ENCODE data around the gene CDH8.

Gene CDH8

GRCh38 chr16:62034231-62035114, 1.8 kb downstream of the CDH8 start:
- no peak for DNase-seq
- in situ Hi-C loops (cut with MboI; ENCODE audit: low pct_unique_long_range_greater_than_20kb, low sequenced_read_pairs): no loop called here

GRCh38 chr16:62033065-62033464, 3.2 kb downstream of the CDH8 start:
- in situ Hi-C loops (cut with MboI; ENCODE audit: low pct_unique_long_range_greater_than_20kb, low sequenced_read_pairs): no loop called here
- DNase-seq: no peak

GRCh38 chr16:62029947-62030346, 6.3 kb downstream of the CDH8 start:
- no peak for DNase-seq
- in situ Hi-C loops (cut with MboI; ENCODE audit: low pct_unique_long_range_greater_than_20kb, low sequenced_read_pairs): no loop called here

- in situ Hi-C loops (cut with MboI; ENCODE audit: low pct_unique_long_range_greater_than_20kb, low sequenced_read_pairs): no loop called here
- no peak for DNase-seq
Measured at GRCh38 chr16:62022688-62023087, 13.6 kb downstream of the CDH8 start.

- in situ Hi-C loops (cut with MboI; ENCODE audit: low pct_unique_long_range_greater_than_20kb, low sequenced_read_pairs): no loop called here
- no peak for DNase-seq
Measured at GRCh38 chr16:62021161-62021581, 15.1 kb downstream of the CDH8 start.

- in situ Hi-C loops (cut with MboI; ENCODE audit: low pct_unique_long_range_greater_than_20kb, low sequenced_read_pairs): no loop called here
- no peak for DNase-seq
Measured at GRCh38 chr16:62020681-62021080, 15.6 kb downstream of the CDH8 start.

- in situ Hi-C loops (cut with MboI; ENCODE audit: low pct_unique_long_range_greater_than_20kb, low sequenced_read_pairs): no loop called here
Measured at GRCh38 chr16:62019851-62020250, 16.4 kb downstream of the CDH8 start.

GRCh38 chr16:62018301-62019060, 17.8 kb downstream of the CDH8 start:
- DNase-seq: no peak

More at GRCh38 chr16:62019851-62020250, 16.4 kb downstream of the CDH8 start:
- DNase-seq: no peak

GRCh38 chr16:62014319-62014923, 21.8 kb downstream of the CDH8 start:
- DNase-seq: no peak

More at GRCh38 chr16:62018301-62019060, 17.8 kb downstream of the CDH8 start:
- in situ Hi-C loops (cut with MboI; ENCODE audit: low pct_unique_long_range_greater_than_20kb, low sequenced_read_pairs): no loop called here

GRCh38 chr16:62010186-62010585, 26.1 kb downstream of the CDH8 start:
- no peak for DNase-seq

More at GRCh38 chr16:62014319-62014923, 21.8 kb downstream of the CDH8 start:
- in situ Hi-C loops (cut with MboI; ENCODE audit: low pct_unique_long_range_greater_than_20kb, low sequenced_read_pairs): no loop called here

GRCh38 chr16:61998460-61998859, 37.8 kb downstream of the CDH8 start:
- no peak for DNase-seq
- in situ Hi-C loops (cut with MboI; ENCODE audit: low pct_unique_long_range_greater_than_20kb, low sequenced_read_pairs): no loop called here

More at GRCh38 chr16:62010186-62010585, 26.1 kb downstream of the CDH8 start:
- in situ Hi-C loops (cut with MboI; ENCODE audit: low pct_unique_long_range_greater_than_20kb, low sequenced_read_pairs): no loop called here

- in situ Hi-C loops (cut with MboI; ENCODE audit: low pct_unique_long_range_greater_than_20kb, low sequenced_read_pairs): no loop called here
- DNase-seq: no peak
Measured at GRCh38 chr16:61993108-61993507, 43.1 kb downstream of the CDH8 start.

- DNase-seq: no peak
- in situ Hi-C loops (cut with MboI; ENCODE audit: low pct_unique_long_range_greater_than_20kb, low sequenced_read_pairs): no loop called here
Measured at GRCh38 chr16:61987474-61988012, 48.7 kb downstream of the CDH8 start.

GRCh38 chr16:61969077-61969382, 67.2 kb downstream of the CDH8 start:
- no peak for DNase-seq
- in situ Hi-C loops (cut with MboI; ENCODE audit: low pct_unique_long_range_greater_than_20kb, low sequenced_read_pairs): no loop called here

GRCh38 chr16:61968242-61969076, 67.8 kb downstream of the CDH8 start:
- no peak for DNase-seq

GRCh38 chr16:61957075-61957855, 79.0 kb downstream of the CDH8 start:
- no peak for DNase-seq
- in situ Hi-C loops (cut with MboI; ENCODE audit: low pct_unique_long_range_greater_than_20kb, low sequenced_read_pairs): no loop called here

More at GRCh38 chr16:61968242-61969076, 67.8 kb downstream of the CDH8 start:
- in situ Hi-C loops (cut with MboI; ENCODE audit: low pct_unique_long_range_greater_than_20kb, low sequenced_read_pairs): no loop called here

GRCh38 chr16:61952841-61953240, 83.4 kb downstream of the CDH8 start:
- in situ Hi-C loops (cut with MboI; ENCODE audit: low pct_unique_long_range_greater_than_20kb, low sequenced_read_pairs): no loop called here

GRCh38 chr16:61948414-61948813, 87.8 kb downstream of the CDH8 start:
- DNase-seq: no peak
- in situ Hi-C loops (cut with MboI; ENCODE audit: low pct_unique_long_range_greater_than_20kb, low sequenced_read_pairs): no loop called here

More at GRCh38 chr16:61952841-61953240, 83.4 kb downstream of the CDH8 start:
- no peak for DNase-seq
